Measurements from ENCODE around the gene PTBP1. TPM values are rescaled to one million over a fixed set of nuclear protein-coding genes. Genes with fewer than 3 reads are reported as not detected.
A peak's percentile ranks its signal among the peaks of the same experiment; 100 is the strongest.

Gene PTBP1
- total RNA-seq, 1 donor from 2014 or later, result 217 TPM

GRCh38 chr19:805166-805551 is 7.9 kb downstream of the PTBP1 start:
- no peak for ATAC-seq
- intact Hi-C loops (cut with DNase I), result no loop called here

GRCh38 chr19:805600-806550 is 8.6 kb downstream of the PTBP1 start:
- intact Hi-C loops (cut with DNase I), result no loop called here
- no peak for ATAC-seq
- DNase-seq (ENCODE audit: low spot score), result peak; percentile 54

More at GRCh38 chr19:805166-805551, 7.9 kb downstream of the PTBP1 start:
- DNase-seq (ENCODE audit: low spot score), result peak; percentile 55

GRCh38 chr19:806815-807421 is 9.7 kb downstream of the PTBP1 start:
- intact Hi-C loops (cut with DNase I), result no loop called here
- DNase-seq (ENCODE audit: low spot score) (peak; percentile 53), ATAC-seq (no peak)

GRCh38 chr19:807627-808422 is 10.6 kb downstream of the PTBP1 start:
- DNase-seq (ENCODE audit: low spot score), result peak; percentile 53
- intact Hi-C loops (cut with DNase I), result no loop called here
- ATAC-seq, result no peak

GRCh38 chr19:808423-808775 is 11.1 kb downstream of the PTBP1 start:
- no peak for ATAC-seq
- DNase-seq (ENCODE audit: low spot score), result peak; percentile 59
- intact Hi-C loops (cut with DNase I), result no loop called here

- no peak for DNase-seq (ENCODE audit: low spot score)
- no peak for ATAC-seq
- intact Hi-C loops (cut with DNase I), result no loop called here
Observed at GRCh38 chr19:810077-810855, 13.0 kb downstream of the PTBP1 start.

GRCh38 chr19:810883-811489 is 13.7 kb downstream of the PTBP1 start:
- DNase-seq (ENCODE audit: low spot score), result no peak
- intact Hi-C loops (cut with DNase I), result no loop called here
- ATAC-seq, result no peak

GRCh38 chr19:811506-812048 is 14.3 kb downstream of the PTBP1 start:
- DNase-seq (ENCODE audit: low spot score) (no peak), ATAC-seq (no peak)
- intact Hi-C loops (cut with DNase I), result no loop called here

- DNase-seq (ENCODE audit: low spot score) (no peak), ATAC-seq (no peak)
- intact Hi-C loops (cut with DNase I), result no loop called here
Observed at GRCh38 chr19:812049-812746, 14.9 kb downstream of the PTBP1 start.

- ATAC-seq (no peak), DNase-seq (ENCODE audit: low spot score) (no peak)
- intact Hi-C loops (cut with DNase I), result no loop called here
Observed at GRCh38 chr19:812747-813218, 15.5 kb downstream of the PTBP1 start.

GRCh38 chr19:813219-814151 is 16.2 kb downstream of the PTBP1 start:
- intact Hi-C loops (cut with DNase I), result no loop called here
- ATAC-seq (no peak), DNase-seq (ENCODE audit: low spot score) (no peak)

- DNase-seq (ENCODE audit: low spot score), result no peak
- no peak for ATAC-seq
- intact Hi-C loops (cut with DNase I), result no loop called here
Observed at GRCh38 chr19:814152-815078, 17.2 kb downstream of the PTBP1 start.

GRCh38 chr19:815079-815774 is 18.0 kb downstream of the PTBP1 start:
- no peak for DNase-seq (ENCODE audit: low spot score)
- intact Hi-C loops (cut with DNase I), result no loop called here
- ATAC-seq, result no peak

GRCh38 chr19:815775-816499 is 18.7 kb downstream of the PTBP1 start:
- intact Hi-C loops (cut with DNase I), result no loop called here
- DNase-seq (ENCODE audit: low spot score) (no peak), ATAC-seq (no peak)

Data from sciatic nerve (tissue), 2 donors.